ENCODE measurements around the gene RNF181.
"Not testable (repeated sequence)": the region's sequence is repeated elsewhere in the genome, so short reads cannot be mapped to it uniquely, and the experiment has no call there.

The RNF181 gene

GRCh38 chr2:85617723-85618122 lies 22.2 kb downstream of the RNF181 start:
- DNase-seq: not testable (repeated sequence)

DNA sequence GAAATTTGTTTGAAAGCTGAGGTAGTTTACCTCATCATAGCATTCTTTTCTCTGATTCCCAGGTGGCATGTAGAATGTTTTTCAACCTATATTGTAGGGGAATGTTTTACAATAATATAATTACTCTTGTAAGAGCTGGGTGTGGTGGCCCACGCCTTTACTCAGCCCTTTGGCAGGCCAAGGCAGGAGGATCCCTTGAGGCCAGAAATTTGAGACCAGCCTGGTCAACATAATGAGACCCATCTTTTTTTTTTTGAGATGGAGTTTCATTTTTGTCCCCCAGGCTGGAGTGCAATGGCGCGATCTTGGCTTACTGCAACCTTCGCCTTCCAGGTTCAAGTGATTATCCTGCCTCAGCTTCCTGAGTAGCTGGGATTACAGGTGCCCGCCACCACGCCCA lies 24.1 kb downstream of the RNF181 start:
- DNase-seq: no peak

DNA sequence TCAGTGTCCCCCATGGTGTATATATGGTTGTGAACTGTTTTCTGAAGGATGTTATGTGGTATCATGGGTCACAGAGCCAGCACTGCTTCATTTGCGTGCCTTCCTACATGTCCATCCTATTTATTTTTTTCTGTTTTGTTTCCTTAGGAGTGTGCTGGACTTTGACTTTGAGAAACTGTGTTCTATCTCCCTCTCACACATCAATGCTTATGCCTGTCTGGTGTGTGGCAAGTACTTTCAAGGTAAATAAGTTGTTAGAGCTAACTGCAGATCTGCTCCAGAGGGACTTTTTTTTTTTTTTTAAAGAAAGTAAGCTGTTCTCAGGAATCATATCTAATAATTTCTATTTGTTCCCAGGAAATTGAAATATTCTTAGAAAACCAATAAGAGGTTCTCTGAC lies 25.8 kb downstream of the RNF181 start:
- DNase-seq: no peak

DNA sequence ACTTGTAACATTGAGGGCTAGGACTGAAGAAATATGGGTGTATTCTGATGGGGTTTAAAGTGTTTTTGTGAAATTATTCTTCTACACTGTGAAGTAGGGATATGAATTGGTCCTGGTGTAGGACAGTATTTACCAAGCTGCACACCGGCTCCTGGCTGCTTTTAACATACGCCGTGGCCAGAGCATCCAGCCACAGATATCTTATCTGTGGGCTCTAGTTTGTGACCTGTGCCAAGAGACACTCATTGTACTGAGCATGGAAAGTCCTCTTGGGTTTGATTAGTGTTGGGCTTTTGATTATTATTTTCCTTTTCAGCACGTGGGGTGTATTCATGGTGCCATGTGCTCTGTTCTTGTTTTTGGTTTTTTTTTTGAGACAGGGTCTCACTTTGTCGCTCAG lies 28.4 kb downstream of the RNF181 start:
- DNase-seq: no peak

GRCh38 chr2:85628658-85629057 lies 33.1 kb downstream of the RNF181 start:
- DNase-seq: no peak

DNA sequence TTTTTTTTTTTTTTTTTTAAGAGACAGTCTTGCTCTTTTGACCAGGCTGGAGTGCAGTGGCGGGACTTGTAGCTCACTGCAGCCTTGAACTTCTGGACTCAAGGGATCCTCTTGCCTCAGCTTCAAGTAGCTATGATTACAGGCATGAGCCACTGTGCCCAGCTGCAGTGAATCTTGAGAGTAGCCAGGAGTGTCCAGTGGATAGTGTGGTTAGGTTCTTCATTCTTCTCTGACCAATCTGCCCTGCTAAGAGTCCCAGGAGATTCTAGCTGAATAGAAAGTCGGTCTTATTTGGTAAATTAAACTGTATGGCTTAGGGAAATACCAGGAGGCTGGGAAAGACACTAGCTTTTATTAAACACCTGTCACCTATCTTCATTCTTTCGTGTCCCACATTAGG lies 35.8 kb downstream of the RNF181 start:
- no peak for DNase-seq

DNA sequence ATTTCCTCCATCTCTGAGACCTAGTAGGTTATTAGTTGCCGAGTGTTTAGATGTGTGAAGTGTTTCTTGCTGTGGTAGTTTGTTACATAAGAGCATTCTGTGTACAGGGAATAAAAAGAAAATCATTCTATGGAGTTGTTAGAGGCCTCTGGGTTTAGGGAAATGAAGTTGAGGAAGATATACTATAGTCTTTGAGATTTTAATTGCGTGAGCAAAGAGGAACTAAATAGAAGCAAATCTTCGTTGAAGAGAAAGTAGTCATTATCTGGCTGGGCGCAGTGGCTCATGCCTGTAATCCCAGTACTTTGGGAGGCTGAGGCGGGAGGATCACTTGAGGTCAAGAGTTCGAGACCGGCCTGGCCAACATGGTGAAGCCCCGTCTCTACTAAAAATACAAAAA lies 39.5 kb downstream of the RNF181 start:
- no peak for DNase-seq

DNA sequence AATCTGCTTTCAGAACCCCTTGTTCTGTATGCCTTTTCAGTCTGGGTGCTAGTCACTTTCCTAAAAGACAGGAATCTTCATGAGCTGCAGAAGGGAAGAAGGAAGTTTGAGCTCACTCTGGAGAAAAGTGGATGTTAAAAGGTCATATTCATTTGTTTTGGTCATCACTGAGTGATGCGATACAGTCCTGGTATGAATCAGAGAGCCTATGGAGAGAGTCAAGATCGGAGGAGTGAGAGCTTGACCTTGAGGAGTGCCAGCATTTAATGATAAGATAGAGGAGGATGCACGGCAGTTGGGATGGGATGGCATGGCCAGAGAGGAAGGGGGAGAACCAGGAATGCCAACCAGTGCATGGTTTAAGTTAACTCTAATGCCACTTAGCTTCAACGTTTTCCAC lies 40.1 kb downstream of the RNF181 start:
- no peak for DNase-seq

DNA sequence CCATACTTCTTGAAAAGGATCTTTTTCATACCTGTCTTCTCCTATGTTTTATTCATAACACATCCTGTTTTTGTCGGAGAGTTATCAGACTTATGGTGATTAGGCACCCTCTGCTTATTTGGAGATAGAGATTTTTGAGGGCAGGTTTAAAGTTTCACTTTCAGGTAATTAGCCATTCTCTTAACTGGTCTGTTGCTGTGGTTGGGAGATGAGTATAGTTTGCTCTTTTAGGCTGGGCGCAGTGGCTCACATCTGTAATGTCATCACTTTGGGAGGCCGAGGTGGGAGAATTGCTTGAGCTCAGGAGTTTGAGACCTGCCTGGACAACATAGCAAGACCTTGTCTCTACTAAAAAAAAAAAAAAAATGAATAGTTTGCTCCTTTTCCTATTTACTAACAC lies 47.2 kb downstream of the RNF181 start:
- DNase-seq: no peak

GRCh38 chr2:85644909-85645308 lies 49.4 kb downstream of the RNF181 start:
- no peak for DNase-seq

DNA sequence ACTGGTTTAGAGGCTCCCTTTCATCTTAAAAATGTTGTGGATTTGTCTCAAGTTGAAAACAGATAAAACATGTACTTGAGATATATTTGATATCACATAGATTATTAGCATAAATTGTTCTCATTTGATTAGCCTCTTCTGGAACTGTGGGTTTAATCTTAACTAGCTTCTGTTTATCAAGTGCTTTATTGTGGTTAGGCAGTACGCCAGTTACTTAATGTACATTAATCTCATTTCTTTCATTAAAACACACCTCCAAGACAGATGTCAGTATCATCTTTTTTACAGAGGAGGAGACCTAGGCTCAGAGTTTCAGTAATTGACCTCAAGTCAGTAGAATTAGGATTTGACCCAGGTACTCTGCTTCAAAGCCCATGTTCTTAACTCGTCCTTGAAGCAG lies 50.6 kb downstream of the RNF181 start:
- no peak for DNase-seq

All from NCI-H524 treated with DMSO at 0.1 percent for 48 hours (cell line).